Thyroid gland (tissue), 4 donors: ENCODE measurements around the gene MED6. TPM values are rescaled to one million over a fixed set of nuclear protein-coding genes. Genes with fewer than 3 reads are reported as not detected.

Source experiments
- DNase-seq, 2 donors: peaks; one replicate each; pipeline ENCODE4 v3.0.0-alpha.2; 2019
- H3K27ac ChIP-seq, 3 donors: fragments of 200-600 bp; sonication (generic); 1 replicate in 2 of 3; 2 replicates in 1 of 3; pipeline ENCODE4 v1.5.1; 2016 to 2019; ENCODE audit warnings: mild to moderate bottlenecking in 1 of 3, moderate library complexity in 1 of 3
- H3K27me3 ChIP-seq: fragments of 200-600 bp; sonication (generic); one replicate; pipeline ENCODE4 v1.5.1; 2019
- H3K36me3 ChIP-seq, 2 donors: fragments of 200-600 bp; sonication (generic); one replicate each; pipeline ENCODE4 v1.5.1; 2016 to 2019
- H3K4me1 ChIP-seq, 2 donors: fragments of 200-600 bp; sonication (generic); one replicate each; pipeline ENCODE4 v1.5.1; 2017 to 2019
- H3K4me3 ChIP-seq, 3 donors: fragments of 200-600 bp; sonication (generic); replicated peaks in 1 of 3; 1 replicate in 2 of 3; 2 replicates in 1 of 3; pipeline ENCODE4 v1.5.1; 2016; ENCODE audit warnings: mild to moderate bottlenecking in 1 of 3
- H3K9me3 ChIP-seq: fragments of 200-600 bp; sonication (generic); one replicate; pipeline ENCODE4 v1.5.1; 2017
- POLR2A ChIP-seq, 2 donors: fragments of 450-650 bp; IDR thresholded peaks; one replicate each; pipeline ENCODE4 v1.6.1; 2017; ENCODE audit warnings: antibody characterized with exemption in 2 of 2, mild to moderate bottlenecking in 2 of 2, moderate library complexity in 1 of 2
- WGBS, 2 donors: methylation state at CpG; one replicate each; pipeline ENCODE4 v1.1.5; 2017; 5-methylcytosine and 5-hydroxymethylcytosine counted together
- intact Hi-C: fragments of 100-400 bp; cut with DNase I; formaldehyde crosslinking; loops from one replicate; pipeline ENCODE4 v1.15.1; 2023
- total RNA-seq, 4 donors: library from RNA; depleted of rRNA; stranded (reverse); fragments of >200 nt; gene quantifications; one replicate each; pipeline ENCODE4 v1.2.3, GENCODE V29; 2016
- TF ChIP-seq, protein P1 (sequence below), 6 experiments: fragments of 200-600 bp in 3 of 6; fragments of 450-650 bp in 3 of 6; sonication (generic) in 3 of 6; IDR thresholded peaks; one replicate each; pipeline ENCODE4 v1.5.1; 2016 to 2019; ENCODE audit warnings: antibody characterized with exemption in 6 of 6, mild to moderate bottlenecking in 2 of 6, inconsistent platforms in 1 of 6, moderate library complexity in 1 of 6

MED6 gene
- total RNA-seq, 4 donors from 2014 or later: 35.2 to 74.3 (median 51.0) TPM

DNA sequence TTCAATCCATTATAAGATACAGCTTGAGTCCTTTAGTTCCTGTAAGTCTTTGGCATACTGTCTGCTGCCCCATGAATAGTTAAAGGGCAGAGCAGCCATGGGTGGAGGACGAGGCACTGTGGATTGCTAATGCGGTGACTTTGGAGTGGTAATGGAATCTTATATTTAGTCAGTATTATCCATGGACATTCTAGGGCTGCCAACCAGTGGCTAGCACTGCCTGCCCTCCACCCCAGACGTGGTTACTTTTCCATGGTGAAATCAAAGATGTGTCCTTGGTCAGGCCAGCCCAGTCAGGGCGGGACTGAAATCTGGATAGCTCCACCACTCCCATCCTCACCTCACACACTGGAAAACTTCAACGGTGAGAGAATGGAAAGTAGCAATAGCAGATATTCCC lies 43.5 kb upstream of the MED6 start:
- 38 to 48% methylated on average over 4 to 5 of the region's 5 CpGs for WGBS, 2 donors
- no peak overlapping the region for H3K4me3 ChIP-seq
- intact Hi-C loops: no loop called here
- no peak overlapping the region for H3K27ac ChIP-seq
- DNase-seq: peak in 1 of 2 donors; percentile 7
- no peaks in the 10 kb centered on the region for H3K27me3 ChIP-seq
- no peak for TF ChIP-seq POLR2A (IDR thresholded peaks at IDR 0.05)
- TF ChIP-seq, protein P1, sequence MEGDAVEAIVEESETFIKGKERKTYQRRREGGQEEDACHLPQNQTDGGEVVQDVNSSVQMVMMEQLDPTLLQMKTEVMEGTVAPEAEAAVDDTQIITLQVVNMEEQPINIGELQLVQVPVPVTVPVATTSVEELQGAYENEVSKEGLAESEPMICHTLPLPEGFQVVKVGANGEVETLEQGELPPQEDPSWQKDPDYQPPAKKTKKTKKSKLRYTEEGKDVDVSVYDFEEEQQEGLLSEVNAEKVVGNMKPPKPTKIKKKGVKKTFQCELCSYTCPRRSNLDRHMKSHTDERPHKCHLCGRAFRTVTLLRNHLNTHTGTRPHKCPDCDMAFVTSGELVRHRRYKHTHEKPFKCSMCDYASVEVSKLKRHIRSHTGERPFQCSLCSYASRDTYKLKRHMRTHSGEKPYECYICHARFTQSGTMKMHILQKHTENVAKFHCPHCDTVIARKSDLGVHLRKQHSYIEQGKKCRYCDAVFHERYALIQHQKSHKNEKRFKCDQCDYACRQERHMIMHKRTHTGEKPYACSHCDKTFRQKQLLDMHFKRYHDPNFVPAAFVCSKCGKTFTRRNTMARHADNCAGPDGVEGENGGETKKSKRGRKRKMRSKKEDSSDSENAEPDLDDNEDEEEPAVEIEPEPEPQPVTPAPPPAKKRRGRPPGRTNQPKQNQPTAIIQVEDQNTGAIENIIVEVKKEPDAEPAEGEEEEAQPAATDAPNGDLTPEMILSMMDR (IDR thresholded peaks at IDR 0.05): no peak
- H3K9me3 ChIP-seq: no peaks in the 10 kb centered on the region
- peaks cover 19 to 20% of the 10 kb centered on the region in 2 donors for H3K4me1 ChIP-seq
- no peaks in the 10 kb centered on the region for H3K36me3 ChIP-seq

- intact Hi-C loops: no loop called here
- no peak for TF ChIP-seq POLR2A (IDR thresholded peaks at IDR 0.05)
- TF ChIP-seq, protein P1 (IDR thresholded peaks at IDR 0.05): no peak
- DNase-seq: peak; percentile 17 to 18
Observed at GRCh38 chr14:70642303-70643235, 42.1 kb upstream of the MED6 start.

GRCh38 chr14:70641548-70642302 lies 41.3 kb upstream of the MED6 start, which contains the start of gene TTC9:
TSS of gene TTC9 (plus strand) at chr14:70641916. CDS start at chr14:70642130, 214 bp downstream.
- peak; percentile 37 to 42 for DNase-seq
- peak within 1 kb of the TSS; percentile 53 to 65 (median 56) for H3K4me3 ChIP-seq
- peak within 1 kb of the TSS in 2 of 3 donors; percentile 37 to 39 for H3K27ac ChIP-seq
- 2% methylated on average over 15 to 17 of the region's 105 CpGs for WGBS, 2 donors
- H3K27me3 ChIP-seq: no peaks in the 10 kb centered on the region
- intact Hi-C loops: no loop called here
- H3K9me3 ChIP-seq: no peaks in the 10 kb centered on the region
- H3K4me1 ChIP-seq: peaks cover 18 to 19% of the 10 kb centered on the region in 2 donors
- no peaks in the 10 kb centered on the region for H3K36me3 ChIP-seq
- TF ChIP-seq, protein P1 (IDR thresholded peaks at IDR 0.05): no peak
- no peak for TF ChIP-seq POLR2A (IDR thresholded peaks at IDR 0.05)

More at GRCh38 chr14:70642303-70643235, 42.1 kb upstream of the MED6 start:
- Histone ChIP-seq H3K4me1 (peaks cover 18 to 19% of the 10 kb centered on the region in 2 donors), H3K9me3 (no peaks in the 10 kb centered on the region), H3K36me3 (no peaks in the 10 kb centered on the region), H3K27ac (peak overlapping the region in 1 of 3 donors; percentile 37), H3K4me3 (peak overlapping the region; percentile 17 to 65 (median 56)), H3K27me3 (no peaks in the 10 kb centered on the region)
- 17 to 18% methylated on average over 10 of the region's 51 CpGs for WGBS, 2 donors

DNA sequence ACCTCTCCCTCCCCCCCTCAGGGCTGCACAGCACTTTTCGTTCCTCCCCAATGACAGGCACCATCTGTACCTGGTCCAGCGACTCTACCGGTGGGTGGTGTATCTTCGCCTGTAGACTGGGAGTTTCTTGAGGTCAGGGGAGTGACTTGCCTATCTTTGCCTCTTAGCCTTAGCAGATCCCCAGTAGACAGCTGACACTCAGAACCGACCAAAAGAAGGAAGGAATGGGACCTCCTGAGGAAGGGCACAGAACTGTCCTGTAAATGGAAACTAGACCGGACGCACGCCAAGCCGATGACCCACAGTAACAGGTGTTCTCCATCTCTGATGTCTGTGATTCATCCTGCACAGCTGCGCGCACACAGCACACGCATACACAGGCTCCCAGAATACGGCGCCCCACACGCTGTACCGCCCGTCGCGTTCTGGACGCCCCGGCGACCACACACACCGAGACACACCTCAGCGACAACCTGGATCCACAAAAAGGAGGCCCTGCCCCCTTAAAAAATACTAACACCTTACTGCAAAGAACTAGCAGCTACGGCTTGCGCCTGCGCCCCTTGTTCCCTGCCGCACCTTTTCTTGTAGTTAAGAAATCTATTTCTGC lies 40.6 kb upstream of the MED6 start:
- Histone ChIP-seq H3K4me1 (peaks cover 18 to 19% of the 10 kb centered on the region in 2 donors), H3K27me3 (no peaks in the 10 kb centered on the region), H3K9me3 (no peaks in the 10 kb centered on the region), H3K36me3 (no peaks in the 10 kb centered on the region), H3K4me3 (peak overlapping the region in 2 of 3 donors; percentile 53 to 56), H3K27ac (peak overlapping the region in 1 of 3 donors; percentile 39)
- intact Hi-C loops: no loop called here
- TF ChIP-seq, protein P1 (IDR thresholded peaks at IDR 0.05): no peak
- no peak for TF ChIP-seq POLR2A (IDR thresholded peaks at IDR 0.05)
- 2 to 3% methylated on average over 22 to 28 of the region's 28 CpGs for WGBS, 2 donors
- DNase-seq: peak; percentile 40 to 50
